Activated CD8-positive, alpha-beta memory T cell treated with anti-CD3 and anti-CD28 coated beads for 48 hours (primary cell): Measurements from ENCODE around the gene CASQ2.
"Not testable (repeated sequence)": the region's sequence is repeated elsewhere in the genome, so short reads cannot be mapped to it uniquely, and the experiment has no call there.

Source experiments
- DNase-seq, 3 experiments: peaks; one replicate each; pipeline ENCODE4 v3.0.0-alpha.2; 2020; ENCODE audit warnings: low read depth in 2 of 3, low spot score in 2 of 3

The CASQ2 gene

GRCh38 chr1:115781343-115781742 lies 12.8 kb upstream of the CASQ2 start:
- no peak for DNase-seq

DNA sequence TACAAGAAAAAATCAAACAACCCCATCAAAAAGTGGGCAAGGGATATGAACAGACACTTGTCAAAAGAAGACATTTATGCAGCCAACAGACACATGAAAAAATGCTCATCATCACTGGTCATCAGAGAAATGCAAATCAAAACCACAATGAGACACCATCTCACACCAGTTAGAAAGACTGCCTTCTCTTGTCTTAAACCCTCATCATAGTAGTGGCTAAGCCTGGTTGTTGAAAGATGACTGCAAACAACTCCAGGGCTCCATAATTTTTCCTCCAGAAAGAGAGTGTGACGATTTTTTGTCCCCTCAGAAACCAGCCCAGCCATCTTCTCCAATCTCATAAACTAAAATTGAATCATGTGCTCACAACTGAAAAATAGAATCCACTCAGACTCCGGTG lies 12.1 kb upstream of the CASQ2 start:
- DNase-seq, result not testable (repeated sequence)

GRCh38 chr1:115779075-115779474 lies 10.6 kb upstream of the CASQ2 start:
- DNase-seq, result not testable (repeated sequence)

DNA sequence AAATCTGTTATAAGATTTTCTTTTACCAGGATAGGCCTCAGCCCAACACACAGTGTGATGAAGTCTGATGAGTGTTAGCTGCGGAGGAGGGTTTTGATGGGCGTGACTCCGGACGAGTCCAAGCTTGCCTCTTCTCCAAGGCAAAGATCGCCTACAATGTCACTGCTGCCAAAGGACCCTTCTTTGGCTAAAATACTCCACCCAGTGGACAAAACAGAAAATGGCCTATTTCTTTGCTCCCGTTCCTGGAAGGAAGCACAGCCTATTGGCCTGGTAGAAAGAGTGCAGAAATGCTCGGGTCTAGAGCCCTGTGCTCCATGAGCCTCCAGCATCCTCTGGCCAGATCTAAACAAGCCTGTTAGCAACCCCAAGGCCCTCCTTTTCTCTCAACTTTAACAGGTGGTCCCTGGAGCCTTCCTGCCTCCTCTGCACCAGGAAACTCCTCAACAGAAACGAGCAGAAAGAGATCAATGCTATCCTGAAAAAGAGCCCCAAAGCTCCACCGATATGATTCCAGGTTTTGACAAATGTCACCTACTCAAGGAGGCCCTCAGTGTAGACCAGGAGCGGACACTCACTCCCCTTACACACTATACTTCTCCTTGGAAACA lies 3.4 kb upstream of the CASQ2 start:
- DNase-seq, result no peak

- DNase-seq, result no peak
These were observed 2.8 kb upstream of the CASQ2 start for GRCh38 chr1:115771094-115771846.

- no peak for DNase-seq
These were observed 1.1 kb downstream of the CASQ2 start for GRCh38 chr1:115767403-115767802.

GRCh38 chr1:115765091-115765490 lies 3.4 kb downstream of the CASQ2 start:
- DNase-seq, result no peak

GRCh38 chr1:115764541-115764940 lies 4.0 kb downstream of the CASQ2 start:
- DNase-seq, result no peak

DNA sequence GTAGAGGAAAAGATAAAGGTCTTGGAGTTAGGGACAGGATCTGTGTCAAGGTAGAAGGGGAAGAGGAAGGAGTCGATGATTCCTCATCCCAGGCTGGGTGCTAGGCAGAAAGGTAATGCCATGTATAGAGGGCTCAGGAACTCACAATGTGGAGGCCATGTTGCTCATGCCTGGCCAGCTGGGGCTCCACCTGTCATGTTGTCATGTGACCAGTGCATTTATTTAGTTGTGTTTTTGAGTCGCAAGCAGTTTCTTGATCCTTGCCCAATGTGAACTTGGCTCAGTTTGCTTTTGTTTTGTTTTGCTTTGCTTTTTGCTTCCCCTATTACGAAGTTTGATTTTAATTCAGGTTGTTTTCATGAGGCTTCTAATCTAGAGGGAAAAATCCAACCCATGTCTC lies 5.7 kb downstream of the CASQ2 start:
- no peak for DNase-seq

GRCh38 chr1:115761601-115762302 lies 6.8 kb downstream of the CASQ2 start:
- DNase-seq, result no peak

GRCh38 chr1:115757856-115758255 lies 10.7 kb downstream of the CASQ2 start:
- DNase-seq, result no peak

DNA sequence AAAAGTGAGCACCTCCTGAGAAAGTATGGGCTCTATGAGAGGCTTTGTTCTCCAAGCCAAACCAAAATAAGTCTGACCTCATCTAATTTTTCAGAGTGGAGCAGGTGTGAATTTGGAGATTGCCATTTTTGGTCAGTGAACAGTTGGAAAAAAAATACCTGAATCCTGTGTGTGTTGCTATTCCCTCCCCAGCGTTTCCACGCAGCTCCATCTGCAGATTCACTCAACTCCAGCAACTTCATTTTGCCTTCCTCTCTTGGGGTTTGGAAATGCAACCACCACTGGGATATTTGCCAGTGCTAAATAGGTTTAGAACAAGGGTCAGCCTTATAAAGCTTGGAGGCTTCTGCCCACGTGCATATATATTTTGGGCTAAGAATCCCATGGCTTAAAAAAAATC lies 11.2 kb downstream of the CASQ2 start:
- DNase-seq, result no peak

GRCh38 chr1:115755456-115756370 lies 12.8 kb downstream of the CASQ2 start:
- no peak for DNase-seq

GRCh38 chr1:115753830-115754229 lies 14.7 kb downstream of the CASQ2 start:
- no peak for DNase-seq

DNA sequence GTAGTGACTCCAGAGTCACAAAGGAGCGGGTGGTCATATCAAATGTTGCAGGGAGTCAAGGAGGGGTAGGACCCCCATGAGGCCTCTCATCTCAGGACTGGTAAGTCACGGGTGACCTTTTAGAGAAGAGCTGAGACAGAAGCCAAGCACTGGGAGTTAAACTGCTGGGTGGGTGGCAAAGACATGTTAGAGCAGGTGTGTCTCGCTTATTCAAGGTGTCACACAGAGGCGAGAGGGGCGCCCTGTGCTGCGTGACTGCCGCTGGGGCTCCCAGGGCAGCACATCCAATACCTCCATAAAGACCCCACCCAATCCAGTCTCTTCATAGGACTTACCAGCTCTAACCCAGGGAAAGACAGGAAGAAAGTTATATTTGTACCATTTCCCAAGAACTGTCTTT lies 15.2 kb downstream of the CASQ2 start:
- DNase-seq, result no peak

- no peak for DNase-seq
These were observed 19.9 kb downstream of the CASQ2 start for GRCh38 chr1:115748401-115749150.

DNA sequence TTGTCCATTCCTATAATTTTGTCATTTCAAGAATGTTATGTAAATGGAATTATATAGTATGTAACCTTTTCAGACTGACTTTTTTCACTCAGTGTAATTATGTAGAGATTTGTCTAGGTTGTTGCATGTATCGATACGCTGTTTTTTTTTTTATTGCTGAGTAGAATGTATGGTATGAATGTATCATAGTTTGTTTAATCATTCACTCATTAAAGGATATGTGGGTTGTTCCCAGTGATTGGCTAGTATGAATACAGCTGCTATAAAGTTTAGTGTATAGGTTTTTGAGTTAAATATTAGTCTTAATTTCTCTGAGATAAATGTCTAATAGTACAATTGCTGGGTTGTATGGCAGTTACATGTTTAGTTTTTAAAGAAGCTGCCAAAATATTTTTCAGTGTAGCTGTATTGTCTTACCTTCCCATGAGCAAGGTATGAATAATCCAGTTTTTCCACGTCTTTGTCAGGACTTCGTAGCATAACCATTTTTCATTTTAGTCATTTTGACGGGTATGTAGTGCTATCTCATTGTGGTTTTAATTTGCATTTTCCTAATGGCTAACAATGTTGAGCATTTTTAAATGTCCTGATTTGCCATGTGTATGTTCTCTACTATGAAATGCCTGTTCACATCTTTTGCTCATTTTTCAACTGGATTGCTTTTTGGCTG lies 22.4 kb downstream of the CASQ2 start:
- no peak for DNase-seq

DNA sequence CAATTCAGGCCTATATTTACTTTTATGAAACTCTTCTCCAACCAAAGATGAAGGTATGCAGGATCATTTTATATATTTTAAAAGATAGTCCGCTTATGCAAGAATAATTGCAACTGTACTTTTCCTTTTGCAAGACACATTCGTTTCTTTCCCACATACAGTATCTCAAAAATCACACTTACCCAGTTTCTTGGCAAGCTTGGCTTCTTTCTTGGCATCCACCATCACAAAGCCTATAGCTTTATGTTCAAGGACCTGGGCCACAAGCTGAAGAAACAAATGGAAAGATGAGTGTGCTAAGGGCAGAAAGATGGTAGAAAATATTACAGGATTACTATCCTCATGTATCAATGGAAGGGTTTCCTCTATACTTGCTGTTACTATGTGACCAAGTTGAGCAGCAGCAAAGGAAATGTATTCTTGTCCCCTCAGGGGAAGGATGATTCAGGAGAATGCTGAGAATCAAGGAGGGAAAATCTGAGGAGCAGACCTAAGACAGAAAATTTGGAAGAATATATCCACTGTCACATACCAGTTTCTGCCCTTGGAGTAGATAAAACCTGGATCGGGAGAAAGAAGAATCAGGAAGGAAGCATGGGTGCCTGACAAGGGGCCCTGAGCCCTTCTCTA lies 23.8 kb downstream of the CASQ2 start:
- no peak for DNase-seq

GRCh38 chr1:115740811-115741210 lies 27.7 kb downstream of the CASQ2 start:
- no peak for DNase-seq

- DNase-seq, result no peak
These were observed 36.2 kb downstream of the CASQ2 start for GRCh38 chr1:115732316-115732715.
